Mesothelial cell of epicardium (in vitro differentiated cells): ENCODE data around the gene ABHD15. TPM values are rescaled to one million over a fixed set of nuclear protein-coding genes. Genes with fewer than 3 reads are reported as not detected.

ENCODE experiments used
- DNase-seq, 2 experiments: peaks; one replicate each; pipeline ENCODE4 v3.0.0; 2021; ENCODE audit warnings: low spot score in 2 of 2; ENCODE audit not compliant: unreplicated experiment in 2 of 2
- H3K27ac Mint-ChIP-seq: 2 replicates; pipeline ENCODE4 v1.8.0; 2021; ENCODE audit warnings: mixed read lengths
- H3K27me3 Mint-ChIP-seq: 2 replicates; pipeline ENCODE4 v1.8.0; 2021; ENCODE audit warnings: low read depth, mixed read lengths
- H3K36me3 Mint-ChIP-seq: 2 replicates; pipeline ENCODE4 v1.8.0; 2021; ENCODE audit warnings: mixed read lengths
- H3K4me1 Mint-ChIP-seq: 2 replicates; pipeline ENCODE4 v1.8.0; 2021; ENCODE audit warnings: mixed read lengths
- H3K4me3 Mint-ChIP-seq: 2 replicates; pipeline ENCODE4 v1.8.0; 2021; ENCODE audit warnings: mild to moderate bottlenecking, moderate library complexity, mixed read lengths
- H3K9me3 Mint-ChIP-seq: 2 replicates; pipeline ENCODE4 v1.8.0; 2021; ENCODE audit warnings: mixed read lengths
- CTCF ChIP-seq: fragments of 200-600 bp; sonication (generic); IDR thresholded peaks from one replicate; pipeline ENCODE4 v1.5.0; 2021; ENCODE audit warnings: antibody characterized with exemption; ENCODE audit not compliant: unreplicated experiment
- total RNA-seq: library from RNA; stranded (reverse); gene quantifications from 3 replicates; pipeline ENCODE4 v1.2.1, GENCODE V29; 2021

The ABHD15 gene
- total RNA-seq, 1 donor from 2014 or later, result 6.1 TPM

GRCh38 chr17:29572691-29573557 is 6.1 kb upstream of the ABHD15 start:
- Mint-ChIP-seq H3K4me1 (peaks cover 24% of the 10 kb centered on the region), H3K36me3 (peaks cover 5% of the 10 kb centered on the region), H3K9me3 (no peaks in the 10 kb centered on the region), H3K4me3 (peak overlapping the region; percentile 40), H3K27ac (peak overlapping the region; percentile 64), H3K27me3 (peaks cover 2% of the 10 kb centered on the region)
- DNase-seq, result peak; percentile 37 to 67
- TF ChIP-seq CTCF, result peak; percentile 56

GRCh38 chr17:29571883-29572681 is 5.2 kb upstream of the ABHD15 start:
- Mint-ChIP-seq H3K4me1 (peaks cover 24% of the 10 kb centered on the region), H3K36me3 (peaks cover 5% of the 10 kb centered on the region), H3K27ac (no peak overlapping the region), H3K27me3 (peaks cover 2% of the 10 kb centered on the region), H3K9me3 (no peaks in the 10 kb centered on the region), H3K4me3 (no peak overlapping the region)
- no peak for DNase-seq
- no peak for TF ChIP-seq CTCF

- Mint-ChIP-seq H3K4me1 (peaks cover 24% of the 10 kb centered on the region), H3K4me3 (no peak overlapping the region), H3K27ac (no peak overlapping the region), H3K27me3 (peaks cover 2% of the 10 kb centered on the region), H3K9me3 (no peaks in the 10 kb centered on the region), H3K36me3 (peaks cover 5% of the 10 kb centered on the region)
- DNase-seq, result no peak
- no peak for TF ChIP-seq CTCF
Measured at GRCh38 chr17:29571486-29571882, 4.6 kb upstream of the ABHD15 start.

GRCh38 chr17:29570521-29570920 is 3.7 kb upstream of the ABHD15 start:
- H3K4me3 Mint-ChIP-seq, result peak overlapping the region; percentile 30
- no peak for TF ChIP-seq CTCF
- no peaks in the 10 kb centered on the region for H3K9me3 Mint-ChIP-seq
- DNase-seq, result no peak
- peaks cover 5% of the 10 kb centered on the region for H3K36me3 Mint-ChIP-seq
- H3K27ac Mint-ChIP-seq, result no peak overlapping the region
- peaks cover 9% of the 10 kb centered on the region for H3K27me3 Mint-ChIP-seq
- peaks cover 31% of the 10 kb centered on the region for H3K4me1 Mint-ChIP-seq

- H3K4me3 Mint-ChIP-seq, result peak overlapping the region; percentile 81
- H3K27ac Mint-ChIP-seq, result peak overlapping the region; percentile 87
- H3K27me3 Mint-ChIP-seq, result peaks cover 19% of the 10 kb centered on the region
- no peak for TF ChIP-seq CTCF
- H3K36me3 Mint-ChIP-seq, result peaks cover 1% of the 10 kb centered on the region
- H3K4me1 Mint-ChIP-seq, result peaks cover 31% of the 10 kb centered on the region
- DNase-seq, result peak in 1 of 2 experiments; percentile 29
- H3K9me3 Mint-ChIP-seq, result no peaks in the 10 kb centered on the region
Measured at GRCh38 chr17:29569245-29569950, 2.6 kb upstream of the ABHD15 start.
